GM12878 (cell line): Measurements from ENCODE around the gene ABCB9. TPM values are rescaled to one million over a fixed set of nuclear protein-coding genes. Genes with fewer than 3 reads are reported as not detected.
"Not testable (repeated sequence)": the region's sequence is repeated elsewhere in the genome, so short reads cannot be mapped to it uniquely, and the experiment has no call there.

Experiments used
- ATAC-seq: fragments of 200-7000 bp; cut with Tn5 transposase; 3 replicates; pipeline ENCODE4 v1.9.1; 2020; ENCODE audit warnings: mild to moderate bottlenecking, moderate library complexity
- BruUV-seq: library from RNA; stranded (reverse); fragments of 400-500 nt; replicated peaks from 2 replicates; lab custom pipeline; 2021; lab: Mats Ljungman, UMichigan
- CTCF ChIA-PET: fragments of 300-600 bp; sonication (Branson Sonifier 250); formaldehyde crosslinking; extraction: SDS; loops from one replicate; lab custom pipeline; 2021; ENCODE audit warnings: inconsistent platforms; lab: Yijun Ruan, JAX
- POLR2A ChIA-PET: fragments of 350-600 bp; formaldehyde crosslinking; extraction: SDS; loops from one replicate; lab custom pipeline; 2021; ENCODE audit warnings: inconsistent platforms; lab: Charles Lee
- RAD21 ChIA-PET: fragments of 300-600 bp; sonication (Branson Sonifier 250); formaldehyde crosslinking; loops from one replicate; lab custom pipeline; 2023; ENCODE audit warnings: antibody characterized with exemption; ENCODE audit not compliant: unreplicated experiment; lab: Charles Lee
- SMC1A ChIA-PET: fragments of 300-600 bp; sonication (Branson Sonifier 250); formaldehyde crosslinking; loops from one replicate; lab custom pipeline; 2023; ENCODE audit not compliant: unreplicated experiment, uncharacterized antibody; lab: Charles Lee
- DNase-seq: peaks from one replicate; pipeline ENCODE4 v3.0.0-alpha.2; 2011; ENCODE audit warnings: low read depth, low spot score
- FAIRE-seq: peaks from 3 replicates; lab custom pipeline; 2011; peaks lifted over from hg19 to GRCh38; lab: Jason Lieb, UNC
- H2AFZ ChIP-seq: 2 replicates; pipeline ENCODE4 v1.6.0; 2011; ENCODE audit warnings: low read depth, low read length, control low read depth; ENCODE audit not compliant: control insufficient read depth
- H3K27ac ChIP-seq: 2 replicates; pipeline ENCODE4 v1.5.1; 2011; ENCODE audit warnings: control low read depth; ENCODE audit not compliant: control insufficient read depth, insufficient read depth
- H3K27me3 ChIP-seq, 2 experiments: replicated peaks in 1 of 2; 2 replicates each; pipeline versions ENCODE4 v1.6.0 to v1.6.1; 2011; ENCODE audit warnings: low read length in 1 of 2; ENCODE audit not compliant: control insufficient read depth in 2 of 2, insufficient read depth in 2 of 2
- H3K36me3 ChIP-seq, 2 experiments: 2 replicates each; pipeline ENCODE4 v1.5.1; 2011; ENCODE audit warnings: low read length in 1 of 2; ENCODE audit not compliant: control insufficient read depth in 2 of 2, insufficient read depth in 2 of 2
- H3K4me1 ChIP-seq: 2 replicates; pipeline ENCODE4 v1.6.1; 2011; ENCODE audit warnings: mild to moderate bottlenecking, low read length, moderate library complexity, mixed read lengths; ENCODE audit not compliant: control insufficient read depth, insufficient read depth
- H3K4me2 ChIP-seq: 2 replicates; pipeline ENCODE4 v1.6.0; 2011; ENCODE audit warnings: control low read depth; ENCODE audit not compliant: control insufficient read depth, insufficient read depth
- H3K4me3 ChIP-seq: fragments of 200-600 bp; sonication (generic); 2 replicates; pipeline ENCODE4 v1.5.1; 2016
- H3K79me2 ChIP-seq: 2 replicates; pipeline ENCODE4 v1.6.0; 2011; ENCODE audit warnings: low read length; ENCODE audit not compliant: control insufficient read depth, insufficient read depth
- H3K9ac ChIP-seq: 2 replicates; pipeline ENCODE4 v1.8.0; 2011; ENCODE audit warnings: low read length, control low read depth, mixed read lengths; ENCODE audit not compliant: control insufficient read depth, insufficient read depth
- H3K9me3 ChIP-seq: replicated peaks from 3 replicates; pipeline ENCODE4 v1.5.1; 2011; ENCODE audit warnings: mild to moderate bottlenecking, low read length; ENCODE audit not compliant: control insufficient read depth, insufficient read depth
- H4K20me1 ChIP-seq: 2 replicates; pipeline ENCODE4 v1.6.0; 2011; ENCODE audit not compliant: control insufficient read depth, insufficient read depth
- CBFB ChIP-seq: IDR thresholded peaks from 2 replicates; pipeline ENCODE4 v1.6.1; 2016; ENCODE audit warnings: antibody characterized with exemption, low read depth
- HDAC6 ChIP-seq: fragments of 200-600 bp; sonication (generic); IDR thresholded peaks from one replicate; pipeline ENCODE4 v1.8.0; 2017; ENCODE audit warnings: antibody characterized with exemption; ENCODE audit not compliant: unreplicated experiment
- NR2C1 ChIP-seq: fragments of 450-650 bp; IDR thresholded peaks from 2 replicates; pipeline ENCODE4 v1.6.1; 2017; ENCODE audit warnings: antibody characterized with exemption, mild to moderate bottlenecking, moderate library complexity
- NRF1 ChIP-seq: conservative IDR thresholded peaks from 2 replicates; pipeline ENCODE4 v1.6.1; 2011; ENCODE audit warnings: mild to moderate bottlenecking, low read depth, low read length, improper control_type of control experiment
- RBBP5 ChIP-seq: fragments of 200-600 bp; sonication (generic); conservative IDR thresholded peaks from 2 replicates; pipeline ENCODE4 v1.6.1; 2016
- SPI1 ChIP-seq: IDR thresholded peaks from 2 replicates; pipeline ENCODE4 v1.6.1; 2011; ENCODE audit warnings: low read depth, mild to moderate bottlenecking, low read length, moderate library complexity, borderline replicate concordance; ENCODE audit not compliant: insufficient read depth
- SREBF1 ChIP-seq: IDR thresholded peaks from 2 replicates; pipeline ENCODE4 v1.6.1; 2012; ENCODE audit warnings: mild to moderate bottlenecking, low read length
- STAT1 ChIP-seq: fragments of 450-650 bp; conservative IDR thresholded peaks from 2 replicates; pipeline ENCODE4 v1.6.1; 2014; ENCODE audit warnings: antibody characterized with exemption, mild to moderate bottlenecking
- TAF1 ChIP-seq: IDR thresholded peaks from 2 replicates; pipeline ENCODE4 v1.6.1; 2011; ENCODE audit warnings: mild to moderate bottlenecking, low read depth, low read length, borderline replicate concordance
- TCF12 ChIP-seq: IDR thresholded peaks from 2 replicates; pipeline ENCODE4 v1.6.1; 2011; ENCODE audit warnings: low read depth, mild to moderate bottlenecking, low read length
- YBX1 ChIP-seq: fragments of 450-650 bp; IDR thresholded peaks from 2 replicates; pipeline ENCODE4 v1.6.1; 2016; ENCODE audit warnings: antibody characterized with exemption
- WGBS: methylation state at CpG from one replicate; pipeline ENCODE4 v1.1.6; 2016; ENCODE audit warnings: low lambda C conversion rate; ENCODE audit not compliant: insufficient replicate concordance, insufficient coverage; ENCODE audit errors: missing lambda C conversion rate; 5-methylcytosine and 5-hydroxymethylcytosine counted together
- in situ Hi-C: fragments of 300-500 bp; cut with MboI; formaldehyde crosslinking; loops from 9 replicates; pipeline ENCODE4 v1.14.3; 2018; ENCODE audit warnings: mixed read lengths
- intact Hi-C: fragments of 100-400 bp; cut with micrococcal nuclease; formaldehyde crosslinking; loops from one replicate; pipeline ENCODE4 v1.14.2; 2022; ENCODE audit not compliant: unreplicated experiment
- polyA plus RNA-seq, 11 experiments: library from polyadenylated mRNA; depleted of rRNA in 4 of 11; unstranded in 6 of 11; stranded (reverse) in 5 of 11; fragments of >200 nt; fragmentation: Nextera tagmentation in 4 of 11; fragmentation: Illumina TruSeq in 1 of 11; extraction: Ambion mirVana in 4 of 11; extraction: Trizol in 1 of 11; gene quantifications; 1 replicate in 1 of 11; 2 replicates in 10 of 11; pipeline versions ENCODE4 v1.2.1 to v1.2.3, GENCODE V29; 2011 to 2016; ENCODE audit warnings: inconsistent platforms in 2 of 11, missing spikeins in 2 of 11, low read depth in 1 of 11
- total RNA-seq, 4 experiments: library from RNA; depleted of rRNA in 3 of 4; stranded (reverse); fragments of >200 nt in 3 of 4; fragmentation: Illumina TruSeq in 1 of 4; extraction: Trizol in 1 of 4; gene quantifications; 2 replicates each; pipeline versions ENCODE4 v1.2.1 to v1.2.3, GENCODE V29; 2013 to 2021
- TF ChIP-seq, protein P1 (sequence below): IDR thresholded peaks from 2 replicates; pipeline ENCODE4 v1.6.1; 2011; ENCODE audit warnings: low read depth, low read length, improper control_type of control experiment, borderline replicate concordance
- TF ChIP-seq, protein P2 (sequence below): IDR thresholded peaks from 2 replicates; pipeline ENCODE4 v1.6.1; 2012; ENCODE audit warnings: mild to moderate bottlenecking, low read depth, low read length
- TF ChIP-seq, protein P3 (sequence below): IDR thresholded peaks from 2 replicates; pipeline ENCODE4 v1.6.1; 2012; ENCODE audit warnings: low read length, inconsistent platforms

Gene ABCB9
- total and polyA plus RNA-seq, 10 of the 15 experiments (the other 5 are each of a cell fraction or from before 2014, with no cell fraction given) = 0.37 to 4.9 (median 3.1) TPM

DNA sequence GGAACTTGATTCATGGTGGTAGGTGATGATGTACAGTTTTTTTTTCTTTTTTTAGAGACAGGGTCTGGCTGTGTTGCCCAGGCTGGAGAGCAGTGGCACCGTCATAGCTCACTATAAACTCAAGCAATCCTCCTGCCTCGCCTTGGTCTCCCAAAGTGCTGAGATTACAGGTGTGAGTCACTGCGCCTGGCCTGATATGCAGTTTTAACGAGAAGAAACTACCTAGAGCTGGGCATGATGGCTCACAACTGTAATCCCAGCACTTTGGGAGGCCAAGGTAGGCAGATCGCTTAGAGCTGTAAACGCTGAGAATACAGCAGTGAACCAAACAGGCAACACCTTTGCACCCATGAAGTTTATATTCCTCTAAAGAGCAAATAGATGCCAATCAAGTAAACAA lies 57.3 kb downstream of the ABCB9 start:
- TF ChIP-seq, protein P1, sequence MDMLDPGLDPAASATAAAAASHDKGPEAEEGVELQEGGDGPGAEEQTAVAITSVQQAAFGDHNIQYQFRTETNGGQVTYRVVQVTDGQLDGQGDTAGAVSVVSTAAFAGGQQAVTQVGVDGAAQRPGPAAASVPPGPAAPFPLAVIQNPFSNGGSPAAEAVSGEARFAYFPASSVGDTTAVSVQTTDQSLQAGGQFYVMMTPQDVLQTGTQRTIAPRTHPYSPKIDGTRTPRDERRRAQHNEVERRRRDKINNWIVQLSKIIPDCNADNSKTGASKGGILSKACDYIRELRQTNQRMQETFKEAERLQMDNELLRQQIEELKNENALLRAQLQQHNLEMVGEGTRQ = no peak
- TF ChIP-seq STAT1 (no peak), TAF1 (no peak), TCF12 (no peak), RBBP5 (no peak), NR2C1 (no peak), HDAC6 (no peak), YBX1 (no peak), SPI1 (no peak), CBFB (no peak), SREBF1 (no peak), NRF1 (no peak)
- TF ChIP-seq, protein P2, sequence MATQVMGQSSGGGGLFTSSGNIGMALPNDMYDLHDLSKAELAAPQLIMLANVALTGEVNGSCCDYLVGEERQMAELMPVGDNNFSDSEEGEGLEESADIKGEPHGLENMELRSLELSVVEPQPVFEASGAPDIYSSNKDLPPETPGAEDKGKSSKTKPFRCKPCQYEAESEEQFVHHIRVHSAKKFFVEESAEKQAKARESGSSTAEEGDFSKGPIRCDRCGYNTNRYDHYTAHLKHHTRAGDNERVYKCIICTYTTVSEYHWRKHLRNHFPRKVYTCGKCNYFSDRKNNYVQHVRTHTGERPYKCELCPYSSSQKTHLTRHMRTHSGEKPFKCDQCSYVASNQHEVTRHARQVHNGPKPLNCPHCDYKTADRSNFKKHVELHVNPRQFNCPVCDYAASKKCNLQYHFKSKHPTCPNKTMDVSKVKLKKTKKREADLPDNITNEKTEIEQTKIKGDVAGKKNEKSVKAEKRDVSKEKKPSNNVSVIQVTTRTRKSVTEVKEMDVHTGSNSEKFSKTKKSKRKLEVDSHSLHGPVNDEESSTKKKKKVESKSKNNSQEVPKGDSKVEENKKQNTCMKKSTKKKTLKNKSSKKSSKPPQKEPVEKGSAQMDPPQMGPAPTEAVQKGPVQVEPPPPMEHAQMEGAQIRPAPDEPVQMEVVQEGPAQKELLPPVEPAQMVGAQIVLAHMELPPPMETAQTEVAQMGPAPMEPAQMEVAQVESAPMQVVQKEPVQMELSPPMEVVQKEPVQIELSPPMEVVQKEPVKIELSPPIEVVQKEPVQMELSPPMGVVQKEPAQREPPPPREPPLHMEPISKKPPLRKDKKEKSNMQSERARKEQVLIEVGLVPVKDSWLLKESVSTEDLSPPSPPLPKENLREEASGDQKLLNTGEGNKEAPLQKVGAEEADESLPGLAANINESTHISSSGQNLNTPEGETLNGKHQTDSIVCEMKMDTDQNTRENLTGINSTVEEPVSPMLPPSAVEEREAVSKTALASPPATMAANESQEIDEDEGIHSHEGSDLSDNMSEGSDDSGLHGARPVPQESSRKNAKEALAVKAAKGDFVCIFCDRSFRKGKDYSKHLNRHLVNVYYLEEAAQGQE = no peak
- TF ChIP-seq, protein P3, sequence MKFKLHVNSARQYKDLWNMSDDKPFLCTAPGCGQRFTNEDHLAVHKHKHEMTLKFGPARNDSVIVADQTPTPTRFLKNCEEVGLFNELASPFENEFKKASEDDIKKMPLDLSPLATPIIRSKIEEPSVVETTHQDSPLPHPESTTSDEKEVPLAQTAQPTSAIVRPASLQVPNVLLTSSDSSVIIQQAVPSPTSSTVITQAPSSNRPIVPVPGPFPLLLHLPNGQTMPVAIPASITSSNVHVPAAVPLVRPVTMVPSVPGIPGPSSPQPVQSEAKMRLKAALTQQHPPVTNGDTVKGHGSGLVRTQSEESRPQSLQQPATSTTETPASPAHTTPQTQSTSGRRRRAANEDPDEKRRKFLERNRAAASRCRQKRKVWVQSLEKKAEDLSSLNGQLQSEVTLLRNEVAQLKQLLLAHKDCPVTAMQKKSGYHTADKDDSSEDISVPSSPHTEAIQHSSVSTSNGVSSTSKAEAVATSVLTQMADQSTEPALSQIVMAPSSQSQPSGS = no peak
- FAIRE-seq = no peak
- H4K20me1 ChIP-seq = no peaks in the 10 kb centered on the region
- intact Hi-C loops (no loop called here), in situ Hi-C loops (no loop called here)
- ChIA-PET POLR2A (no interaction called here), SMC1A (interaction anchor here (0.6 to 1.6 kb wide), 2 partner anchors 18 to 38 kb away, joined by 3 read pairs; no protein-coding TSS in a partner anchor), RAD21 (no interaction called here), CTCF (no interaction called here)
- 64% methylated on average over 6 of the region's 6 CpGs for WGBS
- no peak overlapping the region for H3K4me2 ChIP-seq
- no peak overlapping the region for H3K27ac ChIP-seq
- H3K79me2 ChIP-seq = no peaks in the 10 kb centered on the region
- no peaks in the 10 kb centered on the region for H3K36me3 ChIP-seq
- no peak for ATAC-seq
- no peaks in the 10 kb centered on the region for H3K27me3 ChIP-seq
- no peak overlapping the region for H3K9ac ChIP-seq
- no TSS peak for BruUV-seq
- H2AFZ ChIP-seq = no peak overlapping the region
- H3K4me1 ChIP-seq = no peaks in the 10 kb centered on the region
- no peaks in the 10 kb centered on the region for H3K9me3 ChIP-seq
- DNase-seq = no peak
- H3K4me3 ChIP-seq = no peak overlapping the region

- H4K20me1 ChIP-seq, BruUV-seq, H3K4me2 ChIP-seq, CTCF ChIA-PET, intact Hi-C loops, DNase-seq, H3K27me3 ChIP-seq, H3K79me2 ChIP-seq, POLR2A ChIA-PET, H2AFZ ChIP-seq, RAD21 ChIA-PET, H3K9ac ChIP-seq, FAIRE-seq, H3K9me3 ChIP-seq, H3K27ac ChIP-seq, H3K36me3 ChIP-seq, ATAC-seq, SMC1A ChIA-PET, H3K4me3 ChIP-seq, in situ Hi-C loops: not testable (repeated sequence)
- WGBS = 66% methylated on average over 5 of the region's 5 CpGs
- H3K4me1 ChIP-seq = peaks cover 16% of the 10 kb centered on the region
Observed at GRCh38 chr12:122905258-122905657, 61.0 kb downstream of the ABCB9 start.
